ENCODE data around the gene WDR70.
"Not testable (repeated sequence)": the region's sequence is repeated elsewhere in the genome, so short reads cannot be mapped to it uniquely, and the experiment has no call there.

Gene WDR70

GRCh38 chr5:37379100-37379628 lies at the start of gene WDR70:
Gene WDR70 (plus strand): TSS chr5:37379318. CDS start chr5:37379368, 50 bp downstream.
- peak within 1 kb of the TSS; percentile 51 for H3K27ac ChIP-seq
- TF ChIP-seq CTCF (conservative IDR thresholded peaks at IDR 0.05): peak; percentile 76

GRCh38 chr5:37334754-37335153 lies 44.4 kb upstream of the WDR70 start:
- not testable (repeated sequence) for H3K27ac ChIP-seq

- not testable (repeated sequence) for H3K27ac ChIP-seq
Observed at GRCh38 chr5:37342741-37343140, 36.4 kb upstream of the WDR70 start.

GRCh38 chr5:37355161-37355560 lies 24.0 kb upstream of the WDR70 start:
- no peak overlapping the region for H3K27ac ChIP-seq
- TF ChIP-seq ZFX (IDR thresholded peaks at IDR 0.05) (no peak), CTCF (conservative IDR thresholded peaks at IDR 0.05) (no peak)

- TF ChIP-seq CTCF (conservative IDR thresholded peaks at IDR 0.05): no peak
- TF ChIP-seq ZFX (IDR thresholded peaks at IDR 0.05): no peak
- peak overlapping the region; percentile 88 for H3K27ac ChIP-seq
Observed at GRCh38 chr5:37370550-37370863, 8.6 kb upstream of the WDR70 start.

- peak within 1 kb of the TSS; percentile 88 for H3K27ac ChIP-seq
- TF ChIP-seq CTCF (conservative IDR thresholded peaks at IDR 0.05): no peak
- no peak for TF ChIP-seq ZFX (IDR thresholded peaks at IDR 0.05)
Observed at GRCh38 chr5:37370864-37371726, 8.0 kb upstream of the WDR70 start, which contains the start of gene NUP155. Gene NUP155 (minus strand): TSS chr5:37371106. CDS start chr5:37370977, 129 bp downstream.

GRCh38 chr5:37375091-37375490 lies 4.0 kb upstream of the WDR70 start:
- TF ChIP-seq CTCF (conservative IDR thresholded peaks at IDR 0.05): no peak
- no peak for TF ChIP-seq ZFX (IDR thresholded peaks at IDR 0.05)
- no peak overlapping the region for H3K27ac ChIP-seq

GRCh38 chr5:37378066-37378465 lies 1.1 kb upstream of the WDR70 start:
- H3K27ac ChIP-seq: not testable (repeated sequence)

- no peak for TF ChIP-seq CTCF (conservative IDR thresholded peaks at IDR 0.05)
- no peak for TF ChIP-seq ZFX (IDR thresholded peaks at IDR 0.05)
Observed at GRCh38 chr5:37391591-37391990, 12.5 kb downstream of the WDR70 start.

More at GRCh38 chr5:37391591-37391990, 12.5 kb downstream of the WDR70 start:
- H3K27ac ChIP-seq: no peak overlapping the region

Measured in C4-2B (cell line).